HG03558 (cell line): Measurements from ENCODE around the gene SIK1.

Experiments used
- ATAC-seq: cut with Tn5 transposase; IDR thresholded peaks from one replicate; pipeline ENCODE4 v1.9.1; 2021; ENCODE audit warnings: moderate number of reproducible peaks; ENCODE audit not compliant: unreplicated experiment; ENCODE audit errors: extremely low read depth

Gene SIK1

DNA sequence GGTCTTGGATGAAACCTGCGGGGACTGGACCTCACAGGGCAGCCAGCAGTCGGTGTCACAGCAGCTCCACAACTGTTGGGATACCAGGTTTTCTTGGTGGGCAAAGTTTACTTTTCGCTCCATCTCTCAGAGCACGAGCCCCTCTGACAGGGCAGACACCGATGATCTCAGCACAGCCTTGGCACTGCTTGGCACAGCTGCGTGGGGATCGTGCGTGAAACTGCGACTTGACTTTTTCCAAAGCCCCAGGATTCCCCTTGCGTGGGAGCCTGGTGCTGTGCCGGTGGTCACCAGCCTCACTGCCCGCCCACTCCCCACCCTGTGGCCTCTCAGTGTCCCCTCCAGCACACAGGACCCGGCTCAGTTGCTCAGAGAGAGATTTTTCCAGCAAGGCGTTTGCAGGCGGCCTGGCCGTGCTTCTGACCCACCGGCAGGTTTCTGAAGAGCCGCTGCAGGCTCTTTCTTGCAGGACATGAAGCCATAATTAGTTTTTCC lies 57.3 kb downstream of the SIK1 start:
- no peak for ATAC-seq

DNA sequence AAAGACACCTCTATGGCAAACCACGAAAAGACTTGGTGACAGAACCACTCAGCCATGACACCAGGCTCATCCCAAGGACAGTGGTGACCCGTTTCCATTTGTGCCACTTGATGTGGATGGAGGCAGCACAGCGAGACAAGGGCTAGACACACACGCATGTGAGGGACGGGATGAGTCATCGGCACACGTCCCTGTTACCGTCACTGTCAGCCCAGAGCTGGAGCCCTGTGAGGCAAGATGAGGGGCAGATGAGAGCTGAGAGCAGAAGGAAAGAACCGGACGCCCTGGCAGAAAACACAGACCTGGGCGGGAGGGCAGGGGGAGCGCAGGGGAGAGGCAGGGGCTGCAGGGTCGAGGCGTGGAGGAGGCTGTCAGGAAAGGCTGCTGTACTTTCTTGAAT lies 57.8 kb downstream of the SIK1 start:
- no peak for ATAC-seq

DNA sequence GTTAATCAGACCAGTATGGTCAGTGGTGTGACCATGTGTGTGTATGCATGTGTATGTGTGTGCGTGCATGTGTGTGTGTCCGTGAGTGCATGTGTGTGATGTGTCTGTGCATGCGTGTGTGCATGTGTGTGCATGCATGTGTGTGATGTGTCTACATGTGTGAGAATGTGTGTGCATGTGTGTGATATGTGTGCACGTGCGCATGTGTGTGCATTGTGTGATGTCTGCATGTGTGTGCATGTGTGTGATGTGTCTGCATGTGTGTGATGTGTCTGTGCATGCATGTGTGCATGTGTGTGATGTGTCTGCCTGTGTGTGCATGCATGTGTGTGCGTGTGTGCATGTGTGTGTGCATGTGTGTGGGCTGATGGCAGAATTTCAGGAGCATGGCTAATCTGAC lies 58.2 kb downstream of the SIK1 start:
- no peak for ATAC-seq

DNA sequence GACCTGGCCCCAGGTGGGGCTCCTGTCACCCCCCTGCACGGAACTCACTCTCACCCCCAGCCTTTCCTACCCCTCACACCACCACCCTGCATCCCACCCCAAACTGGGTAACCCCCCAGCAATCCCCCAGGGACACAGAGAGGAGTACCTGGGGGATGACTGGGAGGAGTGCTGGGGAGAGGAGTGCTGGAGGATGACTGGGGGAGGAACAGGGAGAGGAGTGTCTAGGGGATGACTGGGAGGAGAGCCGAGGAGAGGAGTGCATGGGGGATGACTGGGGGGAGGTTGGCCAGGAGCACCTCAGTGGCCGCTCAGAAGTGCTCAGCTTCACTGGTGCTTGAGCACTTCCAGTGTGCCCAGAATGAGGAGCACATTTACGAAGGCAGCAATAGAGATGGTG lies 59.1 kb downstream of the SIK1 start:
- ATAC-seq, result no peak

DNA sequence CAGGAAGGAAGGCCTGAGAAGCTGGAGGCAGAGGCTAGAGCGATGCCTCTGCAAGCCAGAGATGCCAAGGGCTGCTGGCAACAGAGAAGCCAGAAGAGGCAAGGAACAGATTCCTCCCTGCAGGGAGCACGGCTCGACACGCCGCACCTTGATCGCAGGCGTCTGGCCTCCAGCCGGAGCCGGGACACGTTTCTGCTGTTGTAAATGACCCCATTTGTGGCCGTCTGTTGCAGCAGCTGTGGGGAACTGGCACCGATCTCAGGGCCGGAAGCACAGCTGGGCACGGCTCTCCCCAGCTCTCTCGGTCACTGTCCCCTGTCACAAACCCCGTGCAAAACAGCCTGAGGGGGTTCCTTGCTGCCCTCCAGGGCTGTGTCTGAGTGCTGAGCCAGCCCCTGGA lies 59.6 kb downstream of the SIK1 start:
- ATAC-seq, result no peak

DNA sequence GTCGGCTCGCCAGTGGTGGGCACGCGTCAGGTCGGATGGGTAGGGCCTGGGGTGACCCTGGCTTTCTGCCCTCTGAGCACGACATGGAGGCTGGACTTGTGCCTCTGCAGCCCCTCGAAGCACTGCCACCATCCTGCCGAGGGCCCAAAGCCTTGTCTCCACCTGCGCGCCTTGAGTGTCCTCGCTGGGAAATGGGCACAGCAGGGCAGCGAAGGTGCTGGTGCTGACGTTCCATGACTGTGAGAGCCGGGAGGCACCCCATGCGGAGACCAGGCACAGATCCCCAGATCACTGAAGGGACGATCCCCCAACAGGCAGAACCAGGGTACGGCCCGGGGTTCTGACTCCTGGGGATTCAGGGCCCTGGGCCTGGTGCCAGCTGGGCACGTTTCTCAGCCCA lies 60.3 kb downstream of the SIK1 start:
- no peak for ATAC-seq

DNA sequence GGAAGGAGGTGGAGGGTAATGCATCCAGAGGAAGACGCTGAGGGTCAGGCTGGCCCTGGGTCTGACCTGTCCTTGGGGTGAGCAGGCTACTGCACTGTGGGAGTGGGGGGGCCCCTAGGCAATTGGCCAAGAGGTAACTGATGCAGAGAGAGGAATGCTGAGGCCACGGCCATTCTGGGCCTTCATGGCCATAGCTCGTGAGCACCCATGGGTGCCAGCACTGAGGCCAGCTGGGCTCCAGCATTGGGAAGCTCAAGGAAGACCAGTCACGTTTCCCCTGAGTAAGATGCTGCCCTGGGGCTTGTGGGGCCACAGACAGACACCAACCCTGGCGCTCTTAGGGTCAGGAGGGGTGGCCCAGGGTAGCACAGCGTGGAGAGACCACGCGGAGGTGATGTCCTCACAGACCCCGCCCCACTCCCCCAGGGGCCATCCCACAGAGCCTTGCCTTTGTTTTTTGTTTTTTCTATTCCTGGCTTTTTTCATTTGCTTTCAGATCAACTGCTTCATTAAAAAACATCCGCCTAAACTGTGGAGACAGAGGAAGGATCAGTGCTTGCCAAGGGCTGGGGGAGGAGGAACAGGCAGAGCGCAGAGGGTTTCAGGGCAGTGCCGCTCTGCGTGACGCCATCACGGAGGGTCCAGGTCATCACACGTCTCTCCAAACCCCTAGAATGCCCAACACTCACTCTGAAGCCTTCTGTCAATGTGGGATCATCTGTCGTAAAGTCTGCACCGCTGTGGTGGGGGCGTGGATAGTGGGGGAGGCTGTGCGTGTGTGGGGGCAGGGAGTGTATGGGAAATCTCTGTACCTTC lies 61.1 kb downstream of the SIK1 start:
- ATAC-seq, result no peak

DNA sequence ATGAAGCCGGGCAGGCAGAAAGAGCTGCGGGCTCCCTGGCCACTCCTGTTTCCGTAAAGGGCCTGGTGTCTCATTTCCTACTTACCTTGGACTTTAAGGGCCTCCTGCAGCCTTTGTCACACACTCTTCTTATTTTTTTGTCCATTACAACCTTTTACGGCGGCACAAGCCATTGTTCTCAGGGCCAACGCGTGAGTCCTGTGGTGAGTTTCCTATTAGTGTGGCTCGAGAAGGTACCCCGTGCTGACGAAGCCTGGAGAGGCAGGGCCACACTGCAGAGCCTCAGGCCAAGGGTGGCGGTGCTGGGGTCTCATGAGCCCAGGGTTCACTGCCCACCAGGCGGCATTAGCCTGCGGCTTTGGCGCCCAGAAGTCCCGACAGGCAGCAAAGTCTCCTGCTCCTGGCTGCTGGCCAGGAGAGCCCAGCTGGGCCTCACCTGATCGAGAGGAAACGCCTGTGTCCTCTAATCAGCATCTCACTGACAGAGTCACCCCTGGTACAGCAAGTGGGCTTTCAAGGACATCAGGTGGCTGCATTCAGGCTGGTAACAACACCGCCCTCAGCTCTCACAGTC lies 62.0 kb downstream of the SIK1 start:
- ATAC-seq, result no peak
